ENCODE measurements around the gene RAB11FIP5. TPM values are rescaled to one million over a fixed set of nuclear protein-coding genes. Genes with fewer than 3 reads are reported as not detected.

RAB11FIP5 gene
- total RNA-seq, 1 experiment from 2014 or later = 20.8 TPM

- ATAC-seq (peak; percentile 94), DNase-seq (ENCODE audit: low read depth, low spot score) (peak; percentile 88)
- peak within 1 kb of the TSS; percentile 86 for H3K9ac ChIP-seq (ENCODE audit: low read length)
- no peaks in the 10 kb centered on the region for H3K9me3 ChIP-seq (ENCODE audit: control insufficient read depth in 1 of 2, insufficient read depth in 1 of 2, low read depth in 1 of 2, low read length in 2 of 2)
- peak within 1 kb of the TSS; percentile 74 for H3K27ac ChIP-seq (ENCODE audit: low read depth, low read length)
- intact Hi-C loops (cut with micrococcal nuclease) = loop anchor here (2.0 to 5.0 kb wide), 2 partner anchors 79 to 179 kb away; no protein-coding TSS in a partner anchor
- H3K4me1 ChIP-seq (ENCODE audit: control insufficient read depth in 1 of 2, insufficient read depth in 2 of 2, low read length in 2 of 2) = peaks cover 5 to 19% of the 10 kb centered on the region in 2 experiments; a peak in 3 of 4 replicates
- peak within 1 kb of the TSS; percentile 94 for H3K4me2 ChIP-seq (ENCODE audit: low read length)
- no peak within 1 kb of the TSS for H2AFZ ChIP-seq (ENCODE audit: low read depth, low read length, poor library complexity, severe bottlenecking)
- peaks cover 39% of the 10 kb centered on the region; the same call in 1 of the 2 replicates for H3K79me2 ChIP-seq (ENCODE audit: insufficient read depth, low read length)
- no peaks in the 10 kb centered on the region for H3K36me3 ChIP-seq (ENCODE audit: control insufficient read depth in 1 of 2, insufficient read depth in 2 of 2, low read length in 2 of 2)
- H3K27me3 ChIP-seq (ENCODE audit: insufficient read depth, low read length) = no peaks in the 10 kb centered on the region
- BruUV-seq (replicated peaks) = no TSS peak
- CTCF ChIA-PET = interaction anchor here (0.8 to 1.0 kb wide), 2 partner anchors 141 to 179 kb away, joined by 3 read pairs; no protein-coding TSS in a partner anchor
- no peaks in the 10 kb centered on the region for H3K9me2 ChIP-seq (ENCODE audit: insufficient read depth)
- H3K4me3 ChIP-seq (replicated peaks in 1 of 2; ENCODE audit: low read depth in 1 of 2, low read length in 2 of 2) = peak within 1 kb of the TSS; percentile 80 to 81
- RAD21 ChIA-PET (ENCODE audit: low non-redundant PET in 1 of 2, low total read pairs in 2 of 2, uncharacterized antibody in 2 of 2, unreplicated experiment in 2 of 2) = no interaction called here
- POLR2A ChIA-PET = no interaction called here
- no peaks in the 10 kb centered on the region for H4K20me1 ChIP-seq (ENCODE audit: insufficient read depth)
- TF ChIP-seq EZH2phosphoT487 (IDR thresholded peaks at IDR 0.05; ENCODE audit: borderline replicate concordance) = no peak
- 0 out of 6 replicates have a peak, but pooled peaks of 1 of the 3 experiments have one; percentile 2 for TF ChIP-seq CTCF (IDR thresholded peaks at IDR 0.05 in 2 of 3, conservative IDR thresholded peaks at IDR 0.05 in 1 of 3; ENCODE audit: borderline replicate concordance in 1 of 3, insufficient read depth in 1 of 3, low read depth in 2 of 3, low read length in 2 of 3)
- TF ChIP-seq CEBPB (IDR thresholded peaks at IDR 0.05; ENCODE audit: low read depth) = no peak
- no peak for TF ChIP-seq ZFX (IDR thresholded peaks at IDR 0.05)
- TF ChIP-seq FOSL1 (IDR thresholded peaks at IDR 0.05; ENCODE audit: low read depth) = no peak
- no peak for TF ChIP-seq SRF (IDR thresholded peaks at IDR 0.05; ENCODE audit: low read depth)
- no peak for TF ChIP-seq ZNF274 (IDR thresholded peaks at IDR 0.05; ENCODE audit: low read depth, low read length)
- TF ChIP-seq POLR2AphosphoS5 (IDR thresholded peaks at IDR 0.05; ENCODE audit: low read depth, low read length) = peak; percentile 74
- TF ChIP-seq POLR2A (IDR thresholded peaks at IDR 0.05; ENCODE audit: borderline replicate concordance, extremely low read depth, insufficient read depth, insufficient read length) = peak; percentile 16
- TF ChIP-seq ZBTB33 (IDR thresholded peaks at IDR 0.05; ENCODE audit: extremely low read depth, insufficient replicate concordance, low read length) = peak; percentile 62
- no peak for TF ChIP-seq ATF3 (IDR thresholded peaks at IDR 0.05)
- no peak; the same call in 1 of the 2 replicates for TF ChIP-seq ELF1 (IDR thresholded peaks at IDR 0.05; ENCODE audit: borderline replicate concordance, low read depth)
- peak; percentile 97 for TF ChIP-seq SP1 (IDR thresholded peaks at IDR 0.05; ENCODE audit: low read depth)
- TF ChIP-seq RAD21 (IDR thresholded peaks at IDR 0.05; ENCODE audit: low read depth) = no peak
- no peak for TF ChIP-seq SIN3A (IDR thresholded peaks at IDR 0.05; ENCODE audit: low read depth)
- TF ChIP-seq EGR1 (IDR thresholded peaks at IDR 0.05; ENCODE audit: low read depth) = peak; percentile 19; the same call in 1 of the 2 replicates
- no peak for TF ChIP-seq TCF7L2 (IDR thresholded peaks at IDR 0.05; ENCODE audit: borderline replicate concordance, extremely low read depth, insufficient read depth, insufficient read length)
- no peak for TF ChIP-seq EZH2 (IDR thresholded peaks at IDR 0.05)
- TF ChIP-seq MAX (IDR thresholded peaks at IDR 0.05) = no peak
- TF ChIP-seq CBX3 (IDR thresholded peaks at IDR 0.05; ENCODE audit: low read depth) = no peak
- no peak for TF ChIP-seq JUND (IDR thresholded peaks at IDR 0.05)
These were observed 41.2 kb downstream of the RAB11FIP5 start, which contains the start of gene SFXN5 for GRCh38 chr2:73071360-73072128. Gene SFXN5, minus strand, starts transcription at chr2:73071712. Its CDS starts 7 bp downstream, at chr2:73071705.

Data from HCT116 (cell line).